Lower leg skin (tissue), 4 donors: ENCODE data around the gene HMGXB4. TPM values are rescaled to one million over a fixed set of nuclear protein-coding genes. Genes with fewer than 3 reads are reported as not detected.

Experiments used
- DNase-seq, 2 donors: peaks; one replicate each; pipeline ENCODE4 v3.0.0-alpha.2; 2019; ENCODE audit warnings: low spot score in 2 of 2
- H3K4me3 ChIP-seq: fragments of 200-600 bp; sonication (generic); 2 replicates; pipeline ENCODE4 v1.5.1; 2017; ENCODE audit warnings: mild to moderate bottlenecking, low read depth; ENCODE audit not compliant: poor library complexity, severe bottlenecking
- CTCF ChIP-seq, 3 donors: fragments of 450-650 bp; IDR thresholded peaks; one replicate each; pipeline ENCODE4 v1.5.1; 2016; ENCODE audit warnings: antibody characterized with exemption in 3 of 3, mild to moderate bottlenecking in 3 of 3, moderate library complexity in 2 of 3
- POLR2A ChIP-seq, 2 donors: fragments of 450-650 bp; IDR thresholded peaks; one replicate each; pipeline ENCODE4 v1.6.1; 2016 to 2017; ENCODE audit warnings: antibody characterized with exemption in 2 of 2, mild to moderate bottlenecking in 1 of 2, moderate library complexity in 1 of 2
- WGBS, 2 donors: methylation state at CpG; one replicate each; pipeline ENCODE4 v1.1.5; 2018; 5-methylcytosine and 5-hydroxymethylcytosine counted together
- intact Hi-C: fragments of 100-400 bp; cut with DNase I; formaldehyde crosslinking; loops from one replicate; pipeline ENCODE4 v1.15.0; 2023; ENCODE audit warnings: low total_unique reads
- total RNA-seq, 4 donors: library from RNA; depleted of rRNA; stranded (reverse); fragments of >200 nt; gene quantifications; one replicate each; pipeline ENCODE4 v1.1.0, GENCODE V29; 2016

HMGXB4 gene
- total RNA-seq, 4 donors from 2014 or later, result 15.1 to 28.3 (median 18.6) TPM

- 93 to 96% methylated on average over 7 of the region's 7 CpGs for WGBS, 2 donors
- DNase-seq, result no peak
Observed at GRCh38 chr22:35264986-35265385, 7.7 kb downstream of the HMGXB4 start.

GRCh38 chr22:35266277-35266676 lies 9.0 kb downstream of the HMGXB4 start:
- no peak for TF ChIP-seq CTCF (IDR thresholded peaks at IDR 0.05)
- no peak for TF ChIP-seq POLR2A (IDR thresholded peaks at IDR 0.05)
- no peak for DNase-seq
- no peak overlapping the region for H3K4me3 ChIP-seq
- WGBS, 2 donors, result 82 to 90% methylated on average over 3 of the region's 3 CpGs
- intact Hi-C loops, result no loop called here

More at GRCh38 chr22:35264986-35265385, 7.7 kb downstream of the HMGXB4 start:
- no peak overlapping the region for H3K4me3 ChIP-seq
- TF ChIP-seq CTCF (IDR thresholded peaks at IDR 0.05), result no peak
- TF ChIP-seq POLR2A (IDR thresholded peaks at IDR 0.05), result no peak
- intact Hi-C loops, result no loop called here

- DNase-seq, result no peak
- TF ChIP-seq CTCF (IDR thresholded peaks at IDR 0.05) (no peak), POLR2A (IDR thresholded peaks at IDR 0.05) (no peak)
Observed at GRCh38 chr22:35269630-35270029, 12.3 kb downstream of the HMGXB4 start.

GRCh38 chr22:35274154-35274871 lies 17.0 kb downstream of the HMGXB4 start:
- intact Hi-C loops, result no loop called here
- TF ChIP-seq CTCF (IDR thresholded peaks at IDR 0.05) (no peak), POLR2A (IDR thresholded peaks at IDR 0.05) (no peak)
- WGBS, 2 donors, result 91 to 92% methylated on average over 8 of the region's 8 CpGs
- DNase-seq, result no peak
- no peak overlapping the region for H3K4me3 ChIP-seq

More at GRCh38 chr22:35269630-35270029, 12.3 kb downstream of the HMGXB4 start:
- WGBS, 2 donors, result 94 to 96% methylated on average over 3 of the region's 3 CpGs
- intact Hi-C loops, result no loop called here
- no peak overlapping the region for H3K4me3 ChIP-seq

GRCh38 chr22:35275580-35275979 lies 18.3 kb downstream of the HMGXB4 start:
- no peak for TF ChIP-seq POLR2A (IDR thresholded peaks at IDR 0.05)
- TF ChIP-seq CTCF (IDR thresholded peaks at IDR 0.05), result no peak
- intact Hi-C loops, result no loop called here
- DNase-seq, result no peak
- WGBS, 2 donors, result 95 to 100% methylated on average over 1 of the region's 1 CpG
- no peak overlapping the region for H3K4me3 ChIP-seq

GRCh38 chr22:35276019-35276418 lies 18.7 kb downstream of the HMGXB4 start:
- TF ChIP-seq CTCF (IDR thresholded peaks at IDR 0.05) (no peak), POLR2A (IDR thresholded peaks at IDR 0.05) (no peak)
- 77 to 79% methylated on average over 4 of the region's 4 CpGs for WGBS, 2 donors
- H3K4me3 ChIP-seq, result no peak overlapping the region
- DNase-seq, result no peak
- intact Hi-C loops, result no loop called here
